ENCODE measurements around the gene NOA1.

- TF ChIP-seq EZH2 (IDR thresholded peaks at IDR 0.05), result no peak
- no peak for TF ChIP-seq POLR2AphosphoS5 (IDR thresholded peaks at IDR 0.05; ENCODE audit: borderline replicate concordance, low read depth, low read length)
- no peak for TF ChIP-seq FOXP2 (optimal IDR thresholded peaks at IDR 0.05; ENCODE audit: control extremely low read depth, extremely low read length, insufficient read depth)
Measured at GRCh38 chr4:56986192-56986591, 8.8 kb upstream of the NOA1 start.

Measured in SK-N-MC (cell line).